MM.1S (cell line): ENCODE data around the gene BCL11A.

Experiments
- DNase-seq: peaks from one replicate; pipeline ENCODE4 v3.0.0-alpha.2; 2015
- H2AFZ ChIP-seq: fragments of 300-600 bp; sonication (generic); 2 replicates; pipeline ENCODE4 v1.6.0; 2016; ENCODE audit warnings: antibody characterized with exemption, low read length
- H3F3A ChIP-seq: fragments of 300-600 bp; sonication (generic); 2 replicates; pipeline ENCODE4 v1.6.1; 2016; ENCODE audit warnings: mild to moderate bottlenecking, antibody characterized with exemption, low read length, moderate library complexity, mixed read lengths; ENCODE audit not compliant: insufficient read depth
- H3K27ac ChIP-seq: fragments of 300-600 bp; sonication (generic); 2 replicates; pipeline ENCODE4 v1.5.1; 2016; ENCODE audit warnings: mild to moderate bottlenecking, low read length
- H3K27me3 ChIP-seq: fragments of 300-600 bp; sonication (generic); replicated peaks from 2 replicates; pipeline ENCODE4 v1.6.0; 2016; ENCODE audit warnings: low read length; ENCODE audit not compliant: insufficient read depth
- H3K36me3 ChIP-seq: fragments of 300-600 bp; sonication (generic); replicated peaks from 2 replicates; pipeline ENCODE4 v1.6.1; 2016; ENCODE audit warnings: mild to moderate bottlenecking, low read length, mixed read lengths; ENCODE audit not compliant: insufficient read depth
- H3K4me1 ChIP-seq: fragments of 300-600 bp; sonication (generic); 2 replicates; pipeline ENCODE4 v1.6.1; 2016; ENCODE audit warnings: low read length, mixed read lengths
- H3K4me2 ChIP-seq: fragments of 300-600 bp; sonication (generic); 2 replicates; pipeline ENCODE4 v1.6.0; 2016; ENCODE audit warnings: low read depth, low read length
- H3K4me3 ChIP-seq: fragments of 300-600 bp; sonication (generic); 2 replicates; pipeline ENCODE4 v1.5.1; 2016; ENCODE audit warnings: low read length, mixed read lengths
- H3K79me2 ChIP-seq: fragments of 300-600 bp; sonication (generic); 2 replicates; pipeline ENCODE4 v1.6.1; 2016; ENCODE audit warnings: mixed run types, low read length, mixed read lengths
- H3K9ac ChIP-seq: fragments of 300-600 bp; sonication (generic); 2 replicates; pipeline ENCODE4 v1.6.1; 2016; ENCODE audit warnings: low read length, mixed read lengths
- H3K9me2 ChIP-seq: fragments of 300-600 bp; sonication (generic); replicated peaks from 2 replicates; pipeline ENCODE4 v1.6.1; 2016; ENCODE audit warnings: mild to moderate bottlenecking, low read length, mixed read lengths; ENCODE audit not compliant: insufficient read depth
- H3K9me3 ChIP-seq: fragments of 300-600 bp; sonication (generic); replicated peaks from 2 replicates; pipeline ENCODE4 v1.6.1; 2016; ENCODE audit warnings: mild to moderate bottlenecking, low read length, mixed read lengths; ENCODE audit not compliant: insufficient read depth
- H4K20me1 ChIP-seq: fragments of 300-600 bp; sonication (generic); 2 replicates; pipeline ENCODE4 v1.6.1; 2016; ENCODE audit warnings: mild to moderate bottlenecking, low read length, moderate library complexity, mixed read lengths; ENCODE audit not compliant: insufficient read depth
- CTCF ChIP-seq: fragments of 300-600 bp; sonication (generic); IDR thresholded peaks from 2 replicates; pipeline ENCODE4 v1.5.1; 2016; ENCODE audit warnings: antibody characterized with exemption, low read length, mixed read lengths
- EZH2 ChIP-seq: fragments of 300-600 bp; sonication (generic); optimal IDR thresholded peaks from 2 replicates; pipeline ENCODE3; 2017; ENCODE audit warnings: low read depth, mild to moderate bottlenecking, antibody characterized with exemption, low read length, mixed read lengths
- EZH2phosphoT487 ChIP-seq: fragments of 300-600 bp; sonication (generic); IDR thresholded peaks from 2 replicates; pipeline ENCODE4 v1.6.1; 2018; ENCODE audit warnings: antibody characterized with exemption, low read length

Gene BCL11A

GRCh38 chr2:60517446-60517845 lies 36.0 kb downstream of the BCL11A start:
- Histone ChIP-seq H3K4me1 (no peaks in the 10 kb centered on the region), H3K79me2 (no peaks in the 10 kb centered on the region), H3K36me3 (no peaks in the 10 kb centered on the region), H3K27ac (no peak overlapping the region), H3K4me3 (no peak overlapping the region), H2AFZ (no peak overlapping the region), H3K4me2 (no peak overlapping the region), H3F3A (no peaks in the 10 kb centered on the region), H3K9me2 (no peaks in the 10 kb centered on the region), H3K9ac (no peak overlapping the region), H3K9me3 (no peaks in the 10 kb centered on the region), H4K20me1 (no peaks in the 10 kb centered on the region), H3K27me3 (no peaks in the 10 kb centered on the region)
- DNase-seq = no peak
- TF ChIP-seq EZH2 = no peak
- no peak for TF ChIP-seq EZH2phosphoT487
- TF ChIP-seq CTCF = no peak

- H3K36me3 ChIP-seq = no peaks in the 10 kb centered on the region
- H2AFZ ChIP-seq = no peak overlapping the region
- no peaks in the 10 kb centered on the region for H3K9me2 ChIP-seq
- no peak overlapping the region for H3K4me2 ChIP-seq
- H3K4me3 ChIP-seq = no peak overlapping the region
- no peaks in the 10 kb centered on the region for H3F3A ChIP-seq
- H3K9me3 ChIP-seq = no peaks in the 10 kb centered on the region
- no peaks in the 10 kb centered on the region for H3K4me1 ChIP-seq
- no peaks in the 10 kb centered on the region for H4K20me1 ChIP-seq
- no peaks in the 10 kb centered on the region for H3K27me3 ChIP-seq
- TF ChIP-seq CTCF (no peak), EZH2phosphoT487 (no peak), EZH2 (no peak)
- H3K9ac ChIP-seq = no peak overlapping the region
- DNase-seq = no peak
- H3K79me2 ChIP-seq = no peaks in the 10 kb centered on the region
- H3K27ac ChIP-seq = no peak overlapping the region
Measured at GRCh38 chr2:60516826-60517225, 36.6 kb downstream of the BCL11A start.

GRCh38 chr2:60516383-60516811 lies 37.1 kb downstream of the BCL11A start:
- Histone ChIP-seq H3K36me3 (no peaks in the 10 kb centered on the region), H3K27ac (no peak overlapping the region), H3K79me2 (no peaks in the 10 kb centered on the region), H3K9ac (no peak overlapping the region), H3F3A (no peaks in the 10 kb centered on the region), H3K4me2 (no peak overlapping the region), H3K27me3 (no peaks in the 10 kb centered on the region), H4K20me1 (no peaks in the 10 kb centered on the region), H3K4me3 (no peak overlapping the region), H3K4me1 (no peaks in the 10 kb centered on the region), H2AFZ (no peak overlapping the region), H3K9me2 (no peaks in the 10 kb centered on the region), H3K9me3 (no peaks in the 10 kb centered on the region)
- DNase-seq = no peak
- TF ChIP-seq CTCF (no peak), EZH2phosphoT487 (no peak), EZH2 (no peak)
